PC-3 (cell line): Measurements from ENCODE around the gene RNPEP. TPM values are rescaled to one million over a fixed set of nuclear protein-coding genes. Genes with fewer than 3 reads are reported as not detected.

ENCODE experiments used
- ATAC-seq: fragments of 200-7000 bp; cut with Tn5 transposase; 2 replicates; pipeline ENCODE4 v1.9.1; 2020; ENCODE audit warnings: mild to moderate bottlenecking, moderate library complexity
- BruUV-seq: library from RNA; stranded (reverse); fragments of 400-500 nt; replicated peaks from 2 replicates; lab custom pipeline; 2021; lab: Mats Ljungman, UMichigan
- CTCF ChIA-PET: fragments of 300-600 bp; sonication (Branson Sonifier 250); formaldehyde crosslinking; loops from one replicate; lab custom pipeline; 2022; ENCODE audit warnings: antibody characterized with exemption; lab: Charles Lee
- POLR2A ChIA-PET: fragments of 300-600 bp; sonication (Branson Sonifier 250); formaldehyde crosslinking; loops from one replicate; lab custom pipeline; 2022; ENCODE audit warnings: antibody characterized with exemption; ENCODE audit not compliant: unreplicated experiment; lab: Charles Lee
- DNase-seq: peaks from one replicate; pipeline ENCODE4 v3.0.0-alpha.2; 2015
- H2AFZ ChIP-seq: fragments of 300-600 bp; sonication (generic); 2 replicates; pipeline ENCODE4 v1.6.0; 2016; ENCODE audit warnings: antibody characterized with exemption, low read length
- H3F3A ChIP-seq: fragments of 300-600 bp; sonication (generic); one replicate; pipeline ENCODE4 v1.6.0; 2017; ENCODE audit warnings: antibody characterized with exemption, low read length, control low read depth, mild to moderate bottlenecking; ENCODE audit not compliant: unreplicated experiment
- H3K27ac ChIP-seq: fragments of 300-600 bp; sonication (generic); 2 replicates; pipeline ENCODE4 v1.5.1; 2016; ENCODE audit warnings: mild to moderate bottlenecking, low read length
- H3K27me3 ChIP-seq: fragments of 300-600 bp; sonication (generic); 2 replicates; pipeline ENCODE4 v1.6.1; 2016; ENCODE audit warnings: low read length, mixed read lengths
- H3K36me3 ChIP-seq: fragments of 300-600 bp; sonication (generic); 2 replicates; pipeline ENCODE4 v1.6.1; 2016; ENCODE audit warnings: low read depth, mixed run types, low read length, mixed read lengths
- H3K4me1 ChIP-seq: fragments of 300-600 bp; sonication (generic); 2 replicates; pipeline ENCODE4 v1.5.1; 2016; ENCODE audit warnings: low read length; ENCODE audit not compliant: insufficient read depth
- H3K4me2 ChIP-seq: fragments of 300-600 bp; sonication (generic); 2 replicates; pipeline ENCODE4 v1.6.0; 2016; ENCODE audit warnings: low read length
- H3K4me3 ChIP-seq: fragments of 300-600 bp; sonication (generic); 2 replicates; pipeline ENCODE4 v1.5.1; 2016; ENCODE audit warnings: mild to moderate bottlenecking, low read length, mixed read lengths
- H3K79me2 ChIP-seq: fragments of 300-600 bp; sonication (generic); 2 replicates; pipeline ENCODE4 v1.6.1; 2017; ENCODE audit warnings: low read length, mixed read lengths
- H3K9ac ChIP-seq: fragments of 300-600 bp; sonication (generic); 2 replicates; pipeline ENCODE4 v1.6.0; 2016; ENCODE audit warnings: mild to moderate bottlenecking, low read length
- H3K9me2 ChIP-seq: fragments of 300-600 bp; sonication (generic); replicated peaks from 2 replicates; pipeline ENCODE4 v1.6.1; 2016; ENCODE audit warnings: mixed run types, low read length, mixed read lengths
- H3K9me3 ChIP-seq: fragments of 300-600 bp; sonication (generic); 2 replicates; pipeline ENCODE4 v1.6.1; 2016; ENCODE audit warnings: low read length, mixed read lengths
- H4K20me1 ChIP-seq: fragments of 300-600 bp; sonication (generic); 2 replicates; pipeline ENCODE4 v1.6.1; 2016; ENCODE audit warnings: low read length, mixed read lengths
- EZH2 ChIP-seq: fragments of 300-600 bp; sonication (generic); IDR thresholded peaks from one replicate; pipeline ENCODE4 v1.6.1; 2017; ENCODE audit warnings: antibody characterized with exemption, mild to moderate bottlenecking, low read length; ENCODE audit not compliant: unreplicated experiment
- EZH2phosphoT487 ChIP-seq: fragments of 300-600 bp; sonication (generic); IDR thresholded peaks from 2 replicates; pipeline ENCODE4 v1.6.1; 2018; ENCODE audit warnings: mild to moderate bottlenecking, antibody characterized with exemption, low read length, borderline replicate concordance
- intact Hi-C: fragments of 100-400 bp; cut with micrococcal nuclease; formaldehyde crosslinking; loops from 2 replicates; pipeline ENCODE4 v1.9.0; 2023
- total RNA-seq: library from RNA; depleted of rRNA; stranded (reverse); fragments of >200 nt; gene quantifications from 2 replicates; pipeline ENCODE4 v1.2.3, GENCODE V29; 2014
- TF ChIP-seq, protein P1 (sequence below): fragments of 300-600 bp; sonication (generic); conservative IDR thresholded peaks from 2 replicates; pipeline ENCODE4 v1.5.1; 2017; ENCODE audit warnings: antibody characterized with exemption, low read depth, mild to moderate bottlenecking, low read length

Gene RNPEP
- total RNA-seq, 1 experiment from 2014 or later = 64.7 TPM

DNA sequence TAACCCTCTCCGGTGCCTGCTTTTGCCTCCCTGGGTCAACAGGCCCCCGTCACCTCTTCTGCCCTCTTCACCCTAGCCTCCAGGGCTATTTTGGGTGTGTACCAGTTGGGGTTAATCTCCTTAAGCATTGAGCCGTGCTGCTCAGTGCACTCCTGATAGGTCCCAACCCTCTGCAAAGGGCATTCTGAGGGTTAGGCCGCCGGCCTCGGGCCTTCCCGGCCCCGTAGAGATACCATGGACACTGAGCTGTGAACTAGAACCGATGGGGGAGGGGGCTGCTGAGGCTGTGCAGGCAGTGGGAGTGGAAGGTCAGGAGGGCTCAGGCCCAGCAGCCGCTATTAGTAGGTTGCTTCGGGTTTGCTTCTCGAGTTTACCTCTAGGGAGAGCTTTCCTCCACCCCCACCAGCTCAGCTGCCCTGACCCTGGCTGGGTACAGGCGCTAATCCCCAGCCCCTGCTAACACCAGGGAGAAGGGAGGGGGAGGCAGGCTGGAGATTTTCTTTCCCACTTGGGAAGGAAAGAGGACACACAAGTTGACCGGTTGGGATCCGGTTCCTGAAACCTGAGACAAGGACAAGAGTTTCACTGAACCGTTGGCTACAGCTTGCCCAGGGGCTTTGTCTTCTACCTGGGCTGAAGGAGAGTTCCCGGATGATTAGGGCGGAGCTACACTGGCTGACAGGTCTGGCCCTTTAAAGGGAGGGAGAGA, 40.9 kb upstream of the RNPEP start:
- no peaks in the 10 kb centered on the region for H3K36me3 ChIP-seq
- intact Hi-C loops = no loop called here
- H3K9ac ChIP-seq = no peak overlapping the region
- H3K9me2 ChIP-seq = no peaks in the 10 kb centered on the region
- H2AFZ ChIP-seq = no peak overlapping the region
- no peaks in the 10 kb centered on the region for H3K27me3 ChIP-seq
- no peaks in the 10 kb centered on the region for H3K9me3 ChIP-seq
- DNase-seq (no peak), ATAC-seq (no peak)
- no peaks in the 10 kb centered on the region for H3K79me2 ChIP-seq
- no peaks in the 10 kb centered on the region for H3F3A ChIP-seq
- H3K4me1 ChIP-seq = peaks cover 6% of the 10 kb centered on the region; the same call in 1 of the 2 replicates
- no peaks in the 10 kb centered on the region for H4K20me1 ChIP-seq
- no peak overlapping the region for H3K4me3 ChIP-seq
- BruUV-seq = no TSS peak
- ChIA-PET POLR2A (interaction anchor here (0.6 kb wide), 1 partner anchor 59 kb away, joined by 3 read pairs; no protein-coding TSS in a partner anchor), CTCF (no interaction called here)
- no peak overlapping the region for H3K27ac ChIP-seq
- H3K4me2 ChIP-seq = no peak overlapping the region
- TF ChIP-seq, protein P1, sequence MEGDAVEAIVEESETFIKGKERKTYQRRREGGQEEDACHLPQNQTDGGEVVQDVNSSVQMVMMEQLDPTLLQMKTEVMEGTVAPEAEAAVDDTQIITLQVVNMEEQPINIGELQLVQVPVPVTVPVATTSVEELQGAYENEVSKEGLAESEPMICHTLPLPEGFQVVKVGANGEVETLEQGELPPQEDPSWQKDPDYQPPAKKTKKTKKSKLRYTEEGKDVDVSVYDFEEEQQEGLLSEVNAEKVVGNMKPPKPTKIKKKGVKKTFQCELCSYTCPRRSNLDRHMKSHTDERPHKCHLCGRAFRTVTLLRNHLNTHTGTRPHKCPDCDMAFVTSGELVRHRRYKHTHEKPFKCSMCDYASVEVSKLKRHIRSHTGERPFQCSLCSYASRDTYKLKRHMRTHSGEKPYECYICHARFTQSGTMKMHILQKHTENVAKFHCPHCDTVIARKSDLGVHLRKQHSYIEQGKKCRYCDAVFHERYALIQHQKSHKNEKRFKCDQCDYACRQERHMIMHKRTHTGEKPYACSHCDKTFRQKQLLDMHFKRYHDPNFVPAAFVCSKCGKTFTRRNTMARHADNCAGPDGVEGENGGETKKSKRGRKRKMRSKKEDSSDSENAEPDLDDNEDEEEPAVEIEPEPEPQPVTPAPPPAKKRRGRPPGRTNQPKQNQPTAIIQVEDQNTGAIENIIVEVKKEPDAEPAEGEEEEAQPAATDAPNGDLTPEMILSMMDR = no peak
- no peak for TF ChIP-seq EZH2
- no peak for TF ChIP-seq EZH2phosphoT487

DNA sequence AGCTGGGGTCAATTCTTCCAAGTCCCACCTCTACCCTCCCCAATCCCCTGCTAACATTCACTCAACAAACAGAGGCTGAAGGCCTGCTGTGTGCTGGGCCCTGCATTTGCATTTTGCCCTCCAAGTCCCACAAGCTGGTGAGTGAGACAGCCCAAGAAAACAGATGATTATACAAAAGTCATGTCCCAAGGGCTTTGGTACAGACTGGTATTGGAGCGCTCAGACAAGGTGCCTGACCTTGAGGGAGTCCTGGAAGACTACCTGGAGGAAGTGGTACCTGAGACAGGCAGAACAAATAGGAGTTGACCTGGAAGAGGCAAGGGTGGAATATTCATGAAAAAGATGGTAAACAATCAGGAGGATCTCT, 40.3 kb upstream of the RNPEP start:
- no peak overlapping the region for H3K27ac ChIP-seq
- BruUV-seq = no TSS peak
- H2AFZ ChIP-seq = no peak overlapping the region
- H3K27me3 ChIP-seq = no peaks in the 10 kb centered on the region
- no peaks in the 10 kb centered on the region for H4K20me1 ChIP-seq
- H3K4me3 ChIP-seq = no peak overlapping the region
- intact Hi-C loops = no loop called here
- H3K4me2 ChIP-seq = no peak overlapping the region
- no peaks in the 10 kb centered on the region for H3F3A ChIP-seq
- H3K9ac ChIP-seq = no peak overlapping the region
- TF ChIP-seq EZH2phosphoT487 (no peak), EZH2 (no peak)
- TF ChIP-seq, protein P1 = no peak
- H3K36me3 ChIP-seq = no peaks in the 10 kb centered on the region
- H3K9me3 ChIP-seq = no peaks in the 10 kb centered on the region
- H3K4me1 ChIP-seq = peaks cover 6% of the 10 kb centered on the region; the same call in 1 of the 2 replicates
- DNase-seq (no peak), ATAC-seq (no peak)
- ChIA-PET CTCF (no interaction called here), POLR2A (no interaction called here)
- H3K9me2 ChIP-seq = no peaks in the 10 kb centered on the region
- H3K79me2 ChIP-seq = no peaks in the 10 kb centered on the region

DNA sequence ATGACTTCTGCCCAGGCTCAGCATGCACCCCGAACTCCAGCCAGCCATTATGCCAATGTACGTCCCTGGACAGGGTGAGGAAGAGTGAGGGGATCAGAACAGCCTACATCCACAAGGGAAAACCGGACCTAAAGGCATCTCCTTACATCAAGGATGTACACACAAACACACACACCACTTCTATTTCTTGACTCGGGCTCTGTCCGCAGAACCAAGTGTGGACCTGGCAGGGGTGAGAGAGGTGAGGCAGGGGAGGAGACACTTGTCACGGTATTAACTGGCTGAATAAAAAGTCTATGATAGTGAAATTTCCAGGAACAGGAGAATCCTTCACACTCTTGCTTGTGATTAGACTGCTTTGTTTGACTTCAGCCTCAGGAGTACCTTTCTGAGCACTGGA, 38.4 kb upstream of the RNPEP start:
- no peaks in the 10 kb centered on the region for H3K9me2 ChIP-seq
- no peak for TF ChIP-seq EZH2
- TF ChIP-seq, protein P1 = no peak
- TF ChIP-seq EZH2phosphoT487 = no peak
- POLR2A ChIA-PET = no interaction called here

More for the DNA sequence above, 38.4 kb upstream of the RNPEP start:
- no peak overlapping the region for H3K9ac ChIP-seq
- CTCF ChIA-PET = no interaction called here
- ATAC-seq = no peak
- no peak overlapping the region for H3K27ac ChIP-seq
- intact Hi-C loops = no loop called here
- H3F3A ChIP-seq = no peaks in the 10 kb centered on the region
- H3K4me1 ChIP-seq = no peaks in the 10 kb centered on the region; the same call in 1 of the 2 replicates
- BruUV-seq = no TSS peak
- no peak overlapping the region for H2AFZ ChIP-seq
- no peaks in the 10 kb centered on the region for H3K27me3 ChIP-seq
- no peak overlapping the region for H3K4me2 ChIP-seq
- H3K36me3 ChIP-seq = no peaks in the 10 kb centered on the region
- DNase-seq = no peak
- no peaks in the 10 kb centered on the region for H4K20me1 ChIP-seq
- no peaks in the 10 kb centered on the region for H3K79me2 ChIP-seq
- H3K4me3 ChIP-seq = no peak overlapping the region
- no peaks in the 10 kb centered on the region for H3K9me3 ChIP-seq
